Small intestine (tissue), 7 donors: ENCODE data around the gene RELCH. TPM values are rescaled to one million over a fixed set of nuclear protein-coding genes. Genes with fewer than 3 reads are reported as not detected.
A peak's percentile ranks its signal among the peaks of the same experiment; 100 is the strongest.
"Not testable (repeated sequence)": the region's sequence is repeated elsewhere in the genome, so short reads cannot be mapped to it uniquely, and the experiment has no call there.

ENCODE experiments used
- DNase-seq, 2 donors: peaks; one replicate each; pipeline versions ENCODE4 v3.0.0 to v3.0.0-alpha.2; 2013
- FAIRE-seq: peaks from 2 replicates; lab custom pipeline; 2012; peaks lifted over from hg19 to GRCh38; lab: Jason Lieb, UNC
- H3K27ac ChIP-seq, 3 donors: one replicate each; pipeline ENCODE4 v1.5.1; 2013; ENCODE audit warnings: low read length in 2 of 3, mild to moderate bottlenecking in 2 of 3, control low read depth in 1 of 3, inconsistent platforms in 1 of 3, low read depth in 1 of 3, moderate library complexity in 1 of 3
- H3K27me3 ChIP-seq, 3 donors: one replicate each; pipeline ENCODE4 v1.6.1; 2013; ENCODE audit warnings: low read length in 3 of 3, inconsistent platforms in 1 of 3; ENCODE audit not compliant: control insufficient read depth in 3 of 3, insufficient read depth in 3 of 3
- H3K36me3 ChIP-seq, 3 donors: one replicate each; pipeline ENCODE4 v1.6.1; 2013; ENCODE audit warnings: low read length in 3 of 3, inconsistent platforms in 1 of 3, low read depth in 1 of 3, mild to moderate bottlenecking in 1 of 3, moderate library complexity in 1 of 3; ENCODE audit not compliant: control insufficient read depth in 3 of 3, insufficient read depth in 2 of 3
- H3K4me1 ChIP-seq, 3 donors: one replicate each; pipeline ENCODE4 v1.6.1; 2013; ENCODE audit warnings: low read length in 2 of 3, inconsistent platforms in 1 of 3, low read depth in 1 of 3, mild to moderate bottlenecking in 1 of 3, moderate library complexity in 1 of 3; ENCODE audit not compliant: control insufficient read depth in 3 of 3, insufficient read depth in 2 of 3
- H3K4me3 ChIP-seq, 3 donors: one replicate each; pipeline ENCODE4 v1.5.1; 2013; ENCODE audit warnings: low read length in 3 of 3, control low read depth in 1 of 3, inconsistent platforms in 1 of 3, low read depth in 1 of 3, mild to moderate bottlenecking in 1 of 3, moderate library complexity in 1 of 3
- H3K9me3 ChIP-seq, 2 donors: one replicate each; pipeline ENCODE4 v1.6.1; 2013; ENCODE audit warnings: low read depth in 1 of 2, low read length in 1 of 2; ENCODE audit not compliant: control insufficient read depth in 2 of 2, insufficient read depth in 1 of 2
- WGBS, 3 donors: extraction: QIAGEN DNeasy Blood & Tissue Kit; methylation state at CpG; one replicate each; pipeline ENCODE4 v1.1.7; 2013; 5-methylcytosine and 5-hydroxymethylcytosine counted together
- polyA plus RNA-seq, 4 donors: library from polyadenylated mRNA; stranded (reverse) in 3 of 4; unstranded in 1 of 4; fragments of 200-250 nt in 3 of 4; fragments of 120-200 nt in 1 of 4; gene quantifications; one replicate each; pipeline versions ENCODE4 v1.2.1 to v1.2.3, GENCODE V29; 2013
- donor health status: healthy with polysubstance abuse.
- donor health status: control.
- donor health status: control.
- donor health status: Bipolar disorder and iron deficiency.
- donor health status: healthy.

RELCH gene
- polyA plus RNA-seq, 4 donors: 8.6 to 26.1 (median 11.1) TPM

DNA sequence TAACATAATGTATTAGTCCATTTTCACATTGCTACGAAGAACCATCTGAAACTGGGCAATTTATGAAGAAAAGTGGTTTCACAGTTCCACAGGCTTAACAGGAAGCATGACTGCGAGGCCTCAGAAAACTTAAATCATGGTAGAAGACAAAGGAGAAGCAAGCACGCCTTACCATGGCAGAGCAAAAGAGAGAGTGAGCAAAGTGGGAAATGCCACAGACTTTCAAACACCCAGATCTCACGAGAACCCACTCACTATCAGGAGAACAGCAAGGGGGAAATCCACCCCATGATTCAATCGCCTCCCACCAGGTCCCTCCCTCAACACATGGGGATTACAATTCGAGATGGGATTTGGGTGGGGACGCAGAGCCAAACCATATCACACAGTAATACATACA lies 22.7 kb upstream of the RELCH start:
- no peak for DNase-seq
- no peak for FAIRE-seq
- Histone ChIP-seq H3K27me3 (no peaks in the 10 kb centered on the region), H3K4me3 (no peak overlapping the region), H3K9me3 (peaks cover 0 to 3% of the 10 kb centered on the region in 2 donors), H3K36me3 (peaks cover 0 to 4% (median 2%) of the 10 kb centered on the region in 3 donors), H3K27ac (no peak overlapping the region), H3K4me1 (peaks cover 0 to 2% (median 0%) of the 10 kb centered on the region in 3 donors)
- 88 to 91% (median 90%) methylated on average over 7 of the region's 7 CpGs for WGBS, 3 donors

- H3K27ac ChIP-seq: no peak overlapping the region
- DNase-seq: peak in 1 of 2 donors; percentile 67
- FAIRE-seq: no peak
- peaks cover 0 to 3% of the 10 kb centered on the region in 2 donors for H3K9me3 ChIP-seq
- no peak overlapping the region for H3K4me3 ChIP-seq
- peaks cover 0 to 3% (median 2%) of the 10 kb centered on the region in 3 donors for H3K36me3 ChIP-seq
- H3K27me3 ChIP-seq: no peaks in the 10 kb centered on the region
- peaks cover 0 to 2% (median 0%) of the 10 kb centered on the region in 3 donors for H3K4me1 ChIP-seq
- 40 to 61% (median 60%) methylated on average over 5 of the region's 5 CpGs for WGBS, 3 donors
Measured at GRCh38 chr18:62164855-62165487, 22.1 kb upstream of the RELCH start.

DNA sequence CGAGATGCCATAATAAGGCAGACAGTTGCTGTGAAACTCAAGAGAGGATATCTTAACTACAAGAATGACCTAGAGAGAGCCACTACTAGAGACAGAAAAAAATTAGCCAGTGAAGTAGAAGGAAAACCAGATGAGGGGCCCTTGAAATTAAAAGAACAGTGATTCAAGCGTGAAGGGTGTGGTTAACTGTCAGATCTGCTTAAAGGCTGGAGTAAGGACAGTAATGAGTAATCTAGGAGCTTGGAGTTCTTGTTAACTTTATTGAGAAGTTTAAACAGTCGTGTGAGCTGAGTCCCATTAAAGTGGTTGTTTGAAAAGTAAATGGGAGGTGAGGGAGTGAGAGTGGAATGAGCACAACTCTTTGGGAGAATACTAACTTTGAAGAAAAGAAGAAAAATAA lies 21.5 kb upstream of the RELCH start:
- no peak for DNase-seq
- Histone ChIP-seq H3K9me3 (peaks cover 0 to 3% of the 10 kb centered on the region in 2 donors), H3K4me1 (peaks cover 0 to 2% (median 0%) of the 10 kb centered on the region in 3 donors), H3K4me3 (no peak overlapping the region), H3K36me3 (peaks cover 0 to 3% (median 2%) of the 10 kb centered on the region in 3 donors), H3K27me3 (no peaks in the 10 kb centered on the region), H3K27ac (no peak overlapping the region)
- 83 to 92% (median 88%) methylated on average over 3 of the region's 3 CpGs for WGBS, 3 donors
- FAIRE-seq: no peak

GRCh38 chr18:62166524-62166923 lies 20.5 kb upstream of the RELCH start:
- not testable (repeated sequence) for H3K4me3 ChIP-seq, H3K4me1 ChIP-seq, FAIRE-seq, DNase-seq, H3K27ac ChIP-seq, H3K36me3 ChIP-seq, H3K27me3 ChIP-seq, H3K9me3 ChIP-seq
- 88 to 96% (median 95%) methylated on average over 1 of the region's 1 CpG for WGBS, 3 donors

GRCh38 chr18:62170857-62171256 lies 16.2 kb upstream of the RELCH start:
- no peaks in the 10 kb centered on the region for H3K4me1 ChIP-seq
- peaks cover 0 to 5% (median 0%) of the 10 kb centered on the region in 3 donors for H3K36me3 ChIP-seq
- H3K9me3 ChIP-seq: peaks cover 0 to 3% of the 10 kb centered on the region in 2 donors
- 95 to 97% (median 97%) methylated on average over 1 of the region's 1 CpG for WGBS, 3 donors
- FAIRE-seq (peak; percentile 51), DNase-seq (no peak)
- no peak overlapping the region for H3K27ac ChIP-seq
- no peaks in the 10 kb centered on the region for H3K27me3 ChIP-seq
- H3K4me3 ChIP-seq: no peak overlapping the region

DNA sequence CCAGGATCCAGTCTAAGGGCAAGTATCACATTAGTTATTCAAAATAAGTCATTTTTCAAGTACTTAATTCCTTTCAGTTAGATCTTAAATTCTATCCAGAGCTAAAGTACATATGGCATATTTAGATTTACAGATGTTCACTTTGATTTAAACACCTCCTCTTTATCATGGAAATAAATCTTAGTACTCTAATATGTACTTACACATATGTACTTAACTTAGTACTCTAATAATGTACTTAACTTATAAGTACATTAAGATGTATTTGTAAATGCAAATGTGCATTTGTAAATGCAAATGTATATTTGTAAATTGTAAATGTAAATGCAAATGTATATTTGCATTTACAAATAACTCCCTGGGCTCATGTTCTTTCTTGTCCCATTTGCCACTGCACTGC lies 14.8 kb upstream of the RELCH start:
- H3K9me3 ChIP-seq: no peaks in the 10 kb centered on the region
- peaks cover 0 to 2% (median 0%) of the 10 kb centered on the region in 3 donors for H3K36me3 ChIP-seq
- no peak overlapping the region for H3K4me3 ChIP-seq
- FAIRE-seq (peak; percentile 30), DNase-seq (no peak)
- H3K27me3 ChIP-seq: no peaks in the 10 kb centered on the region
- no peak overlapping the region for H3K27ac ChIP-seq
- no peaks in the 10 kb centered on the region for H3K4me1 ChIP-seq

DNA sequence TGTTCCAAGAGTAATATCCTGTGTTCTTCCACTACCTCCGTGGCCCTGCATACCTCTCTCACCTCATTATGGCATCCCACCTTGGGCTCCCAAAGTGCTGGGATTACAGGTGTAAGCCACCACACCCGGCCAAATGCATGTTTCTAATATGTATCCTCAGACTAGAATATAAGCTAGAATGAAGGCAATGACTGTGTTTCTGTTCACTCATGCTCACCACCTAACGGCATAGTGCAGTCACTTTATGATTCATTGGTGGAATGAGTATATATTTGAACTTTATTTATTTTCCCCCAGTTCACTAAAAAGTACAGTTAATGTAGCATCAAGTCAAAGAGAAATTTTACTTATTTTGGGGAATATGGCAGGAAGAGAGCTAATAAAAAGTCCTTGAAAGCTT lies 11.5 kb upstream of the RELCH start:
- FAIRE-seq: no peak

DNA sequence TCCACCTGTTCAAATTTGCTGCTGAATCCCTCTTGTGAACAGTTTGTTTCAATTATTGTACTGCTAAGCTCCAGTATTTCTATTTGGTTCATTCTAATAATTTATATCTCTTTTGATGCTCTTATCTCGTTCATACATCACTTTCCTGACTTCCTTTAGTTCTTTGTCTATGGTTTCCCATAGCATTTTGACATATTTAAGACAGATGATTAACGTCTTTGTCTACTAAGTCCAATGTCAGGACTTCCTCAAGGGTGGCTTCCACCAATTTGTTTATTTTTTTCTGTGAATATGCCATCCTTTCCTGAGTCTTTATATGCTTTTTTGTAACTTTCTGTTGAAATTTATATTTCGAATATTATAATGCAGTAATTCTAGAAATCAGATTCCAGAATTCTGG lies 9.8 kb upstream of the RELCH start:
- DNase-seq (no peak), FAIRE-seq (no peak)
- Histone ChIP-seq H3K4me3 (no peak overlapping the region), H3K36me3 (peaks cover 0 to 5% (median 0%) of the 10 kb centered on the region in 3 donors), H3K27ac (no peak overlapping the region), H3K27me3 (no peaks in the 10 kb centered on the region), H3K4me1 (no peaks in the 10 kb centered on the region), H3K9me3 (no peaks in the 10 kb centered on the region)
- WGBS, 3 donors: 72 to 79% (median 73%) methylated on average over 3 of the region's 3 CpGs

More for the DNA sequence above, 11.5 kb upstream of the RELCH start:
- no peaks in the 10 kb centered on the region for H3K9me3 ChIP-seq
- WGBS, 3 donors: 90 to 91% (median 90%) methylated on average over 3 of the region's 3 CpGs
- H3K36me3 ChIP-seq: peaks cover 0 to 5% (median 0%) of the 10 kb centered on the region in 3 donors
- no peaks in the 10 kb centered on the region for H3K4me1 ChIP-seq
- no peaks in the 10 kb centered on the region for H3K27me3 ChIP-seq
- DNase-seq: no peak
- H3K4me3 ChIP-seq: no peak overlapping the region
- no peak overlapping the region for H3K27ac ChIP-seq

- no peak overlapping the region for H3K4me3 ChIP-seq
- no peaks in the 10 kb centered on the region for H3K4me1 ChIP-seq
- H3K9me3 ChIP-seq: no peaks in the 10 kb centered on the region
- DNase-seq: no peak
- FAIRE-seq: no peak
- peaks cover 0 to 3% (median 0%) of the 10 kb centered on the region in 3 donors for H3K36me3 ChIP-seq
- H3K27me3 ChIP-seq: no peaks in the 10 kb centered on the region
- 91 to 92% (median 92%) methylated on average over 4 of the region's 4 CpGs for WGBS, 3 donors
- H3K27ac ChIP-seq: no peak overlapping the region
Measured at GRCh38 chr18:62179213-62179612, 7.8 kb upstream of the RELCH start.
